Left lung (tissue), 10 donors: ENCODE data around the gene CEP70. TPM values are rescaled to one million over a fixed set of nuclear protein-coding genes. Genes with fewer than 3 reads are reported as not detected.

Experiments used
- ATAC-seq: fragments of 200-7000 bp; cut with Tn5 transposase; one replicate; pipeline ENCODE4 v1.9.1; 2020; ENCODE audit warnings: moderate library complexity
- DNase-seq, 4 donors: peaks; one replicate each; pipeline ENCODE4 v3.0.0-alpha.2; 2013 to 2020
- H3K27ac ChIP-seq, 2 donors: fragments of 200-600 bp; sonication (generic) in 1 of 2; one replicate each; pipeline versions ENCODE4 v1.5.0 to v1.8.0; 2020 to 2021
- H3K27me3 ChIP-seq, 2 donors: fragments of 200-600 bp; sonication (generic) in 1 of 2; one replicate each; pipeline versions ENCODE4 v1.5.0 to v1.8.0; 2020 to 2021
- H3K36me3 ChIP-seq, 2 donors: fragments of 200-600 bp; sonication (generic) in 1 of 2; one replicate each; pipeline versions ENCODE4 v1.5.0 to v1.8.0; 2020 to 2021
- H3K4me1 ChIP-seq, 2 donors: fragments of 200-600 bp; one replicate each; pipeline ENCODE4 v1.8.0; 2021
- H3K4me3 ChIP-seq, 2 donors: fragments of 200-600 bp; sonication (generic) in 1 of 2; one replicate each; pipeline versions ENCODE4 v1.5.0 to v1.8.0; 2020 to 2021; ENCODE audit warnings: mild to moderate bottlenecking in 1 of 2
- H3K9me3 ChIP-seq, 2 donors: fragments of 200-600 bp; sonication (generic) in 1 of 2; one replicate each; pipeline versions ENCODE4 v1.5.0 to v1.8.0; 2020 to 2021
- CTCF ChIP-seq, 2 donors: fragments of 200-600 bp; sonication (generic) in 1 of 2; IDR thresholded peaks; one replicate each; pipeline versions ENCODE4 v1.5.0 to v1.8.0; 2021; ENCODE audit warnings: antibody characterized with exemption in 2 of 2
- intact Hi-C, 2 donors: fragments of 100-400 bp; cut with DNase I; formaldehyde crosslinking; loops; one replicate each; pipeline versions ENCODE4 v1.11.2 to v1.14.2; 2022
- polyA plus RNA-seq, 6 donors: library from polyadenylated mRNA; unstranded; fragments of 120-200 nt; gene quantifications; one replicate each; pipeline ENCODE4 v1.2.1, GENCODE V29; 2013; ENCODE audit not compliant: insufficient read length in 6 of 6
- total RNA-seq, 2 donors: library from RNA; stranded (reverse); fragmentation: NEBNext Ultra II Directional; extraction: Animal tissue kit (Norgen Biotek cat#: 25700); gene quantifications; one replicate each; pipeline ENCODE4 v1.2.1, GENCODE V29; 2021
- donor health status: DM: no; HTN: yes; CAD: no.
- donor health status: DM: no; HTN: no; CAD: no.

The CEP70 gene
- total and polyA plus RNA-seq, 8 donors: 31.2 to 65.4 (median 55.4) TPM

GRCh38 chr3:138459619-138460535, 134.2 kb downstream of the CEP70 start:
- intact Hi-C loops: no loop called here
- DNase-seq (no peak), ATAC-seq (no peak)
- Histone ChIP-seq H3K27ac (no peak overlapping the region), H3K4me3 (no peak overlapping the region), H3K36me3 (peaks cover 0 to 4% of the 10 kb centered on the region in 2 donors), H3K4me1 (no peaks in the 10 kb centered on the region), H3K9me3 (no peaks in the 10 kb centered on the region), H3K27me3 (no peaks in the 10 kb centered on the region)
- no peak for TF ChIP-seq CTCF (IDR thresholded peaks at IDR 0.05)

- Histone ChIP-seq H3K9me3 (no peaks in the 10 kb centered on the region), H3K27me3 (no peaks in the 10 kb centered on the region), H3K27ac (no peak overlapping the region), H3K4me1 (no peaks in the 10 kb centered on the region), H3K36me3 (peaks cover 0 to 4% of the 10 kb centered on the region in 2 donors), H3K4me3 (no peak overlapping the region)
- TF ChIP-seq CTCF (IDR thresholded peaks at IDR 0.05): no peak
- ATAC-seq: no peak
- intact Hi-C loops: no loop called here
- no peak for DNase-seq
Measured at GRCh38 chr3:138458774-138459499, 135.1 kb downstream of the CEP70 start.

DNA sequence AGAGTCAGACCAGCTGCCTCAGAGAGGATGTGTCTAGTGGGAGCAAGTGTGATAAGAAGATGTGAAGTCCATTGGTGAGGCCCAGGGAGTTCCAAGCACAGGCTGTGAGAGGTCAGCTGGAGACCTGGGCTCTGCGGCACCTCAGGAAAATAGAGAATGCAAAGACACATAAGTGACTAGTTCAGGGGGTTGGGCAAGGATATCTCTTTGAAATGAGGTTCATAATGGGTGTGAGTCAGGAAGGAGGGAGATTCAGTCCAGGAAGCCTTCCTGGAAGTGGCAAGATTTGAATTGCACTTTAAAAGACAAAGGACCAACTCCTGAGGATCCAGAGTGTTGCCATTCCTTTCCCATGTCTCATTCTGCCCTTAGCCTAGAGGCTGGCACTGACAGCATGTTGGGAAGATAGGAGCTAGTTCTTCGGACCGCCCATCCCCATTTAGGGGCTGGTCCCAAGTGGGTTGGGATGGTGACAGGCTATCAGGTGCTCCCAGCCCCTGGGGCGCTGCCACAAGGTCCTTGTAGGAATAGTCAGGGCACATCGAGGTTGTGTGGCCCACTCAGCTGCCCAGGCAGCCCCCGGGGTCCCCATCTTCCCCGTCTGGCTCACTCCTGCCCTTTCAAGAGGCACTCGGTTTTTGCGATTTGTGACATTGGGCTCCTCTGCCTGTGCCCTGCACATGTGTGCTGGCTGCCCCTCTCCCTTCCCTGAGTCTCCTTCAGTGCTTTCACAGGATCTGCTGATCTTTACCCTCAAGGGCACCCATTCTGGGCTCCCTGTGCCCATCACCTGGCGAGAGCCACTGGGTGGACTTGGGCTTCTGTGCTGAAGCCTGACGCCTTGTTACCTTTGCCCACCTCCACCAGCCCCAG, 136.0 kb downstream of the CEP70 start:
- H3K9me3 ChIP-seq: no peaks in the 10 kb centered on the region
- ATAC-seq (no peak), DNase-seq (no peak)
- intact Hi-C loops: no loop called here
- H3K27me3 ChIP-seq: no peaks in the 10 kb centered on the region
- H3K4me1 ChIP-seq: no peaks in the 10 kb centered on the region
- no peak for TF ChIP-seq CTCF (IDR thresholded peaks at IDR 0.05)
- H3K4me3 ChIP-seq: no peak overlapping the region
- peaks cover 0 to 4% of the 10 kb centered on the region in 2 donors for H3K36me3 ChIP-seq
- H3K27ac ChIP-seq: no peak overlapping the region

DNA sequence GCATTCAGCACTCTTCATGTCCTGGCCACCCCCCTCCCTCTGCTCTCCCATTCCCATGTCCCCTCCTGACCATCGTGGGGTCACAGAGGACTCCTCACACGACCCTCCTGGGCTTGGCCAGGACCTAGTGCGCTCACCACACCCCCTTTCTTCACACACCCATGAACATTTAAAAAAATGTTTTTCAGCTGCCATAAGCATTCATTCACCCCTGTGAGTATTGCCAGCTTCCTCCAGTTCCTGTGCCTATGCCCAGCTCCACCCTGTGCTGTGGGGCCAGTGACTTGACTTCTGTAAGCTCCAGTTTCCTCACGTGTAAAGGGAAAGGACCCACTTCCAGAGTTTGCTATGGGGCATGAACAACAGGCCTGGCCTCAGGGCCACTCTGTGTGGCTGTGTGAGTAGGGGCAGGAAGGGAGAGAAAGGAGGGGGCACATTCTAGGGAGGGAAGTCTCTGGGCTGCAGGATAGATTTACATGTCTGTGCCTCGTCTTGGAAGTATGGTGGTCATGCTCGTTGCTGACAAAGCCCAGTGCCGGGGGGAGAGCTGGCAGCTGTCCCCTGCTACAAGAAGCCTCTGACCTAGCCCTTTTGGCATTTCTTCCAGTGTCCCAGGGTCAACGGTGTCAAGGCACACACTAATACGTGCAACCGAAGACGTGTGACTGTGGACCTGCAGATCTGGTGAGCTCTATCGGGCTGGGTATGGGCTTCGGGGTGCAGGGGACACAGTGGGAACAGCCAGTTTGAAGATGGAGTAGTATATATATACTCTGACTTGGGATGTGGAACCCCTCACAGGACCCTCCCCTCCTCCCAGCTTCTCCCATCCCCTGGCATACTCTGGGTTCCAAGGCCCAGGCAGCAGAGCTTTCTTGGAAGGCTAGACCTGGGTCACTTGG, 136.8 kb downstream of the CEP70 start:
- H3K36me3 ChIP-seq: peaks cover 0 to 4% of the 10 kb centered on the region in 2 donors
- TF ChIP-seq CTCF (IDR thresholded peaks at IDR 0.05): no peak
- DNase-seq (no peak), ATAC-seq (no peak)
- no peaks in the 10 kb centered on the region for H3K27me3 ChIP-seq
- no peaks in the 10 kb centered on the region for H3K9me3 ChIP-seq
- intact Hi-C loops: no loop called here
- no peak overlapping the region for H3K27ac ChIP-seq
- no peak overlapping the region for H3K4me3 ChIP-seq
- no peaks in the 10 kb centered on the region for H3K4me1 ChIP-seq
